Stimulated activated CD4-positive, alpha-beta T cell treated with anti-CD3 and anti-CD28 coated beads, Interleukin-12 subunit alpha, Interleukin-12 subunit beta, amount 100 ng/mL, for 24 hours (primary cell): ENCODE measurements around the gene RAB33A.

Experiments
- DNase-seq, 2 experiments: peaks; one replicate each; pipeline ENCODE4 v3.0.0-alpha.2; 2020; ENCODE audit warnings: low read depth in 2 of 2

Gene RAB33A

GRCh38 chrX:130172127-130172845, 524 bp downstream of the RAB33A start:
- DNase-seq = peak in 1 of 2 experiments; percentile 2

- DNase-seq = peak in 1 of 2 experiments; percentile 30
These were observed 1.6 kb downstream of the RAB33A start for GRCh38 chrX:130173190-130173895.

GRCh38 chrX:130174045-130174704, 2.4 kb downstream of the RAB33A start:
- no peak for DNase-seq

- no peak for DNase-seq
These were observed 3.2 kb downstream of the RAB33A start for GRCh38 chrX:130174937-130175336.

GRCh38 chrX:130176354-130176776, 4.6 kb downstream of the RAB33A start:
- DNase-seq = no peak

- DNase-seq = no peak
These were observed 5.2 kb downstream of the RAB33A start for GRCh38 chrX:130176942-130177341.

GRCh38 chrX:130179170-130179569, 7.4 kb downstream of the RAB33A start:
- no peak for DNase-seq

- DNase-seq = no peak
These were observed 7.9 kb downstream of the RAB33A start for GRCh38 chrX:130179579-130180215.

GRCh38 chrX:130184168-130184567, 12.4 kb downstream of the RAB33A start:
- no peak for DNase-seq

- no peak for DNase-seq
These were observed 13.1 kb downstream of the RAB33A start for GRCh38 chrX:130184857-130185256.

GRCh38 chrX:130186651-130187050, 14.9 kb downstream of the RAB33A start:
- no peak for DNase-seq

- DNase-seq = no peak
These were observed 19.0 kb downstream of the RAB33A start for GRCh38 chrX:130190801-130191200.

- DNase-seq = no peak
These were observed 24.7 kb downstream of the RAB33A start for GRCh38 chrX:130196466-130196865.

GRCh38 chrX:130197464-130197863, 25.7 kb downstream of the RAB33A start:
- DNase-seq = no peak

GRCh38 chrX:130204647-130205046, 32.9 kb downstream of the RAB33A start:
- DNase-seq = no peak

GRCh38 chrX:130211415-130212186, 39.8 kb downstream of the RAB33A start:
- DNase-seq = no peak

- no peak for DNase-seq
These were observed 40.6 kb downstream of the RAB33A start for GRCh38 chrX:130212371-130212770.

- no peak for DNase-seq
These were observed 41.6 kb downstream of the RAB33A start for GRCh38 chrX:130213376-130213775.

GRCh38 chrX:130216320-130216719, 44.6 kb downstream of the RAB33A start:
- no peak for DNase-seq

- no peak for DNase-seq
These were observed 53.0 kb downstream of the RAB33A start for GRCh38 chrX:130224810-130225209.

- no peak for DNase-seq
These were observed 57.1 kb downstream of the RAB33A start for GRCh38 chrX:130228871-130229270.
